ENCODE results near the gene BHMT2. TPM values are rescaled to one million over a fixed set of nuclear protein-coding genes. Genes with fewer than 3 reads are reported as not detected.

The BHMT2 gene
- total and polyA plus RNA-seq, 2 of the 13 experiments (the other 11 are each of a cell fraction or from before 2014, with no cell fraction given) = 13.8 to 18.8 TPM

DNA sequence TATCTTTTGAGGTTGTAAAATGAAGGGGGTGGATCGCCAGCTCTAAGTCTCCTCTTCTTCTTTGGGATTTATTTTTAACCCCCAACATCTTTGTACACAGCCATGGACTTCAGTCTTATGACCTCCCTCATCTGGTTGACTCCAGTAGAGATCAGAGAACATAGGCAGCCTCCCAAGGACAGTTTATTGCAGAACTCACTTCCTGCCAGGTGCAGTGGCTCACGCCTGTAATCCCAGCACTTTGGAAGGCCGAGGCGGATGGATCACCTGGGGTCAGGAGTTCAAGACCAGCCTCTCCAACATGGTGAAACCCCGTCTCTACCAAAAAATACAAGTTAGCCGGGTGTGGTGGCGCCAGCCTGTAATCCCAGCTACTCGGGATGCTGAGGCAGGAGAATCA, 39.2 kb downstream of the BHMT2 start (continued):
- TF ChIP-seq RELA (CRISPR knock-in tag; IDR thresholded peaks at IDR 0.05) (no peak), ZNF547 (CRISPR knock-in tag; IDR thresholded peaks at IDR 0.05) (no peak), RFX5 (IDR thresholded peaks at IDR 0.05; ENCODE audit: low read depth, low read length) (no peak), ZMAT3 (CRISPR knock-in tag; conservative IDR thresholded peaks at IDR 0.05) (no peak), ZNF343 (CRISPR knock-in tag; IDR thresholded peaks at IDR 0.05) (no peak), KLF6 (CRISPR knock-in tag; IDR thresholded peaks at IDR 0.05) (no peak), CHD4 (IDR thresholded peaks at IDR 0.05; ENCODE audit: borderline replicate concordance, low read length) (no peak), TEAD3 (CRISPR knock-in tag; optimal IDR thresholded peaks at IDR 0.05; ENCODE audit: borderline replicate concordance) (peak; percentile 41), YEATS2 (CRISPR knock-in tag; IDR thresholded peaks at IDR 0.05; ENCODE audit: borderline replicate concordance) (no peak), ZNF674 (CRISPR knock-in tag; IDR thresholded peaks at IDR 0.05; ENCODE audit: low read depth) (no peak), CEBPB (IDR thresholded peaks at IDR 0.05; ENCODE audit: borderline replicate concordance, low read depth, low read length) (no peak), GABPB1 (CRISPR knock-in tag; IDR thresholded peaks at IDR 0.05) (peak; percentile 53), NFATC3 (CRISPR knock-in tag; IDR thresholded peaks at IDR 0.05) (no peak), THYN1 (CRISPR knock-in tag; IDR thresholded peaks at IDR 0.05; ENCODE audit: borderline replicate concordance, low read depth) (no peak), SALL1 (CRISPR knock-in tag; IDR thresholded peaks at IDR 0.05) (peak; percentile 90), MBNL3 (CRISPR knock-in tag; conservative IDR thresholded peaks at IDR 0.05) (no peak), ZNF607 (CRISPR knock-in tag; IDR thresholded peaks at IDR 0.05; ENCODE audit: borderline replicate concordance) (no peak), RXRA (CRISPR knock-in tag; IDR thresholded peaks at IDR 0.05) (peak; percentile 52; the same call in 1 of the 2 replicates), BRCA1 (CRISPR knock-in tag; IDR thresholded peaks at IDR 0.05) (no peak)
- TF ChIP-seq, protein P1, sequence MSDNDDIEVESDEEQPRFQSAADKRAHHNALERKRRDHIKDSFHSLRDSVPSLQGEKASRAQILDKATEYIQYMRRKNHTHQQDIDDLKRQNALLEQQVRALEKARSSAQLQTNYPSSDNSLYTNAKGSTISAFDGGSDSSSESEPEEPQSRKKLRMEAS (IDR thresholded peaks at IDR 0.05) = no peak
- TF ChIP-seq, protein P2, sequence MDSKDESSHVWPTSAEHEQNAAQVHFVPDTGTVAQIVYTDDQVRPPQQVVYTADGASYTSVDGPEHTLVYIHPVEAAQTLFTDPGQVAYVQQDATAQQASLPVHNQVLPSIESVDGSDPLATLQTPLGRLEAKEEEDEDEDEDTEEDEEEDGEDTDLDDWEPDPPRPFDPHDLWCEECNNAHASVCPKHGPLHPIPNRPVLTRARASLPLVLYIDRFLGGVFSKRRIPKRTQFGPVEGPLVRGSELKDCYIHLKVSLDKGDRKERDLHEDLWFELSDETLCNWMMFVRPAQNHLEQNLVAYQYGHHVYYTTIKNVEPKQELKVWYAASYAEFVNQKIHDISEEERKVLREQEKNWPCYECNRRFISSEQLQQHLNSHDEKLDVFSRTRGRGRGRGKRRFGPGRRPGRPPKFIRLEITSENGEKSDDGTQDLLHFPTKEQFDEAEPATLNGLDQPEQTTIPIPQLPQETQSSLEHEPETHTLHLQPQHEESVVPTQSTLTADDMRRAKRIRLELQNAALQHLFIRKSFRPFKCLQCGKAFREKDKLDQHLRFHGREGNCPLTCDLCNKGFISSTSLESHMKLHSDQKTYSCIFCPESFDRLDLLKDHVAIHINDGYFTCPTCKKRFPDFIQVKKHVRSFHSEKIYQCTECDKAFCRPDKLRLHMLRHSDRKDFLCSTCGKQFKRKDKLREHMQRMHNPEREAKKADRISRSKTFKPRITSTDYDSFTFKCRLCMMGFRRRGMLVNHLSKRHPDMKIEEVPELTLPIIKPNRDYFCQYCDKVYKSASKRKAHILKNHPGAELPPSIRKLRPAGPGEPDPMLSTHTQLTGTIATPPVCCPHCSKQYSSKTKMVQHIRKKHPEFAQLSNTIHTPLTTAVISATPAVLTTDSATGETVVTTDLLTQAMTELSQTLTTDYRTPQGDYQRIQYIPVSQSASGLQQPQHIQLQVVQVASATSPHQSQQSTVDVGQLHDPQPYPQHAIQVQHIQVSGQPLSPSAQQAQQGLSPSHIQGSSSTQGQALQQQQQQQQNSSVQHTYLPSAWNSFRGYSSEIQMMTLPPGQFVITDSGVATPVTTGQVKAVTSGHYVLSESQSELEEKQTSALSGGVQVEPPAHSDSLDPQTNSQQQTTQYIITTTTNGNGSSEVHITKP (CRISPR knock-in tag; IDR thresholded peaks at IDR 0.05; ENCODE audit: low read depth) = no peak
- TF ChIP-seq, protein P3, sequence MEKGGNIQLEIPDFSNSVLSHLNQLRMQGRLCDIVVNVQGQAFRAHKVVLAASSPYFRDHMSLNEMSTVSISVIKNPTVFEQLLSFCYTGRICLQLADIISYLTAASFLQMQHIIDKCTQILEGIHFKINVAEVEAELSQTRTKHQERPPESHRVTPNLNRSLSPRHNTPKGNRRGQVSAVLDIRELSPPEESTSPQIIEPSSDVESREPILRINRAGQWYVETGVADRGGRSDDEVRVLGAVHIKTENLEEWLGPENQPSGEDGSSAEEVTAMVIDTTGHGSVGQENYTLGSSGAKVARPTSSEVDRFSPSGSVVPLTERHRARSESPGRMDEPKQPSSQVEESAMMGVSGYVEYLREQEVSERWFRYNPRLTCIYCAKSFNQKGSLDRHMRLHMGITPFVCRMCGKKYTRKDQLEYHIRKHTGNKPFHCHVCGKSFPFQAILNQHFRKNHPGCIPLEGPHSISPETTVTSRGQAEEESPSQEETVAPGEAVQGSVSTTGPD (CRISPR knock-in tag; IDR thresholded peaks at IDR 0.05) = no peak
- TF ChIP-seq, protein P4, sequence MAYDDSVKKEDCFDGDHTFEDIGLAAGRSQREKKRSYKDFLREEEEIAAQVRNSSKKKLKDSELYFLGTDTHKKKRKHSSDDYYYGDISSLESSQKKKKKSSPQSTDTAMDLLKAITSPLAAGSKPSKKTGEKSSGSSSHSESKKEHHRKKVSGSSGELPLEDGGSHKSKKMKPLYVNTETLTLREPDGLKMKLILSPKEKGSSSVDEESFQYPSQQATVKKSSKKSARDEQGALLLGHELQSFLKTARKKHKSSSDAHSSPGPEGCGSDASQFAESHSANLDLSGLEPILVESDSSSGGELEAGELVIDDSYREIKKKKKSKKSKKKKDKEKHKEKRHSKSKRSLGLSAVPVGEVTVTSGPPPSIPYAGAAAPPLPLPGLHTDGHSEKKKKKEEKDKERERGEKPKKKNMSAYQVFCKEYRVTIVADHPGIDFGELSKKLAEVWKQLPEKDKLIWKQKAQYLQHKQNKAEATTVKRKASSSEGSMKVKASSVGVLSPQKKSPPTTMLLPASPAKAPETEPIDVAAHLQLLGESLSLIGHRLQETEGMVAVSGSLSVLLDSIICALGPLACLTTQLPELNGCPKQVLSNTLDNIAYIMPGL (CRISPR knock-in tag; IDR thresholded peaks at IDR 0.05; ENCODE audit: borderline replicate concordance in 1 of 2, low read depth in 1 of 2) = no peak
- TF ChIP-seq, protein P5, sequence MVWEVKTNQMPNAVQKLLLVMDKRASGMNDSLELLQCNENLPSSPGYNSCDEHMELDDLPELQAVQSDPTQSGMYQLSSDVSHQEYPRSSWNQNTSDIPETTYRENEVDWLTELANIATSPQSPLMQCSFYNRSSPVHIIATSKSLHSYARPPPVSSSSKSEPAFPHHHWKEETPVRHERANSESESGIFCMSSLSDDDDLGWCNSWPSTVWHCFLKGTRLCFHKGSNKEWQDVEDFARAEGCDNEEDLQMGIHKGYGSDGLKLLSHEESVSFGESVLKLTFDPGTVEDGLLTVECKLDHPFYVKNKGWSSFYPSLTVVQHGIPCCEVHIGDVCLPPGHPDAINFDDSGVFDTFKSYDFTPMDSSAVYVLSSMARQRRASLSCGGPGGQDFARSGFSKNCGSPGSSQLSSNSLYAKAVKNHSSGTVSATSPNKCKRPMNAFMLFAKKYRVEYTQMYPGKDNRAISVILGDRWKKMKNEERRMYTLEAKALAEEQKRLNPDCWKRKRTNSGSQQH (CRISPR knock-in tag; IDR thresholded peaks at IDR 0.05; ENCODE audit: low read depth) = no peak
